ENCODE results near the gene CHD3.

DNA sequence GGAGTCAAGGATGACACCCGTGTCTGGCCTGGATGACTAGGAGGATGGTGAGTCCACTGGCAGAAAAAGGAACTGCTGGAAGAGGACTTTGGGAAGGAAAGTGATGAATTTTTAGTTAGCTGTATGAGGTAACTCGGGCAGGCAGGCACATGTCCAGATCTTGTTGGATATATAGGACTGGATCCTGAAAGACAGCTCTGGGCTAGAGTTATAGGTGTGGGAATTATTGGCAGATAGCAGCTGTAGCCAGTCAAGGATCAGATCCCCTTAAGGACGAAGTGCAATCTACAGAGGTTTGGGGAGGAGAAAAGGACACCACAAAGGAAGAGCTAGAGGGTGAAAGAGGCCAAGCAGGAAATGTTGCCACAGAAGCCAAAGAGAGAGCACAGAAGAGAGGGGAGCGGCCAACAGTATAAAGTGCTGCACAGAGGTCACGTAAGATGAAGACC is 20.7 kb upstream of the CHD3 start:
- TF ChIP-seq, protein P1, sequence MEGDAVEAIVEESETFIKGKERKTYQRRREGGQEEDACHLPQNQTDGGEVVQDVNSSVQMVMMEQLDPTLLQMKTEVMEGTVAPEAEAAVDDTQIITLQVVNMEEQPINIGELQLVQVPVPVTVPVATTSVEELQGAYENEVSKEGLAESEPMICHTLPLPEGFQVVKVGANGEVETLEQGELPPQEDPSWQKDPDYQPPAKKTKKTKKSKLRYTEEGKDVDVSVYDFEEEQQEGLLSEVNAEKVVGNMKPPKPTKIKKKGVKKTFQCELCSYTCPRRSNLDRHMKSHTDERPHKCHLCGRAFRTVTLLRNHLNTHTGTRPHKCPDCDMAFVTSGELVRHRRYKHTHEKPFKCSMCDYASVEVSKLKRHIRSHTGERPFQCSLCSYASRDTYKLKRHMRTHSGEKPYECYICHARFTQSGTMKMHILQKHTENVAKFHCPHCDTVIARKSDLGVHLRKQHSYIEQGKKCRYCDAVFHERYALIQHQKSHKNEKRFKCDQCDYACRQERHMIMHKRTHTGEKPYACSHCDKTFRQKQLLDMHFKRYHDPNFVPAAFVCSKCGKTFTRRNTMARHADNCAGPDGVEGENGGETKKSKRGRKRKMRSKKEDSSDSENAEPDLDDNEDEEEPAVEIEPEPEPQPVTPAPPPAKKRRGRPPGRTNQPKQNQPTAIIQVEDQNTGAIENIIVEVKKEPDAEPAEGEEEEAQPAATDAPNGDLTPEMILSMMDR (IDR thresholded peaks at IDR 0.05; ENCODE audit: borderline replicate concordance, extremely low read depth, low read length, poor library complexity, severe bottlenecking) = no peak
- no peak for TF ChIP-seq EZH2 (IDR thresholded peaks at IDR 0.05; ENCODE audit: borderline replicate concordance, low read depth, low read length, severe bottlenecking)

Data from DND-41 (cell line).